Caco-2 (cell line): ENCODE measurements around the gene PIGL. TPM values are rescaled to one million over a fixed set of nuclear protein-coding genes. Genes with fewer than 3 reads are reported as not detected.
"Not testable (repeated sequence)": the region's sequence is repeated elsewhere in the genome, so short reads cannot be mapped to it uniquely, and the experiment has no call there.

Source experiments
- BruUV-seq: library from RNA; stranded (reverse); fragments of 400-500 nt; replicated peaks from 2 replicates; lab custom pipeline; 2021; lab: Mats Ljungman, UMichigan
- CTCF ChIA-PET: fragments of 300-600 bp; sonication (Branson Sonifier 250); formaldehyde crosslinking; loops from one replicate; lab custom pipeline; 2022; ENCODE audit warnings: antibody characterized with exemption; lab: Charles Lee
- POLR2A ChIA-PET: fragments of 300-600 bp; sonication (Branson Sonifier 250); formaldehyde crosslinking; loops from one replicate; lab custom pipeline; 2022; ENCODE audit warnings: antibody characterized with exemption; lab: Charles Lee
- DNase-seq, 2 experiments: peaks; one replicate each; pipeline versions ENCODE4 v3.0.0 to v3.0.0-alpha.2; 2020 to 2022
- H3K27me3 ChIP-seq: replicated peaks from 2 replicates; pipeline ENCODE4 v1.6.0; 2011; ENCODE audit warnings: low read length; ENCODE audit not compliant: control insufficient read depth, insufficient read depth
- H3K36me3 ChIP-seq: 2 replicates; pipeline ENCODE4 v1.5.1; 2011; ENCODE audit warnings: low read length; ENCODE audit not compliant: control insufficient read depth, insufficient read depth
- H3K4me1 ChIP-seq: fragments of 250-450 bp; sonication (Bioruptor Pico); 2 replicates; pipeline ENCODE4 v1.5.1; 2020; ENCODE audit warnings: mild to moderate bottlenecking
- H3K4me3 ChIP-seq: 2 replicates; pipeline ENCODE4 v1.5.1; 2011; ENCODE audit warnings: low read depth, mild to moderate bottlenecking, control low read depth, low read length
- H3K9me3 ChIP-seq: fragments of 250-450 bp; sonication (Bioruptor Pico); 2 replicates; pipeline ENCODE4 v1.5.1; 2020; ENCODE audit warnings: mild to moderate bottlenecking, moderate library complexity
- H3K27ac Mint-ChIP-seq: one replicate; pipeline ENCODE4 v1.8.0; 2022; ENCODE audit warnings: mixed read lengths; ENCODE audit not compliant: unreplicated experiment
- H3K27me3 Mint-ChIP-seq: one replicate; pipeline ENCODE4 v1.8.0; 2022; ENCODE audit warnings: mixed read lengths; ENCODE audit not compliant: insufficient read depth, unreplicated experiment
- H3K36me3 Mint-ChIP-seq: one replicate; pipeline ENCODE4 v1.8.0; 2022; ENCODE audit warnings: mild to moderate bottlenecking, mixed read lengths; ENCODE audit not compliant: insufficient read depth, unreplicated experiment
- H3K4me1 Mint-ChIP-seq: one replicate; pipeline ENCODE4 v1.8.0; 2022; ENCODE audit warnings: low read depth, mixed read lengths; ENCODE audit not compliant: unreplicated experiment
- H3K4me3 Mint-ChIP-seq: one replicate; pipeline ENCODE4 v1.8.0; 2022; ENCODE audit warnings: mild to moderate bottlenecking, moderate library complexity, mixed read lengths; ENCODE audit not compliant: unreplicated experiment
- H3K9me3 Mint-ChIP-seq: one replicate; pipeline ENCODE4 v1.8.0; 2022; ENCODE audit warnings: mixed read lengths; ENCODE audit not compliant: unreplicated experiment
- intact Hi-C: fragments of 100-400 bp; cut with micrococcal nuclease; formaldehyde crosslinking; loops from one replicate; pipeline ENCODE4 v1.10.0; 2022; ENCODE audit not compliant: unreplicated experiment
- total RNA-seq: library from RNA; stranded (reverse); gene quantifications from 2 replicates; pipeline ENCODE4 v1.2.3, GENCODE V29; 2022
- TF ChIP-seq, protein P1 (sequence below), 2 experiments: fragments of 200-600 bp in 1 of 2; IDR thresholded peaks; 1 replicate in 1 of 2; 2 replicates in 1 of 2; pipeline versions ENCODE4 v1.5.1 to v1.8.0; 2011 to 2022; ENCODE audit warnings: antibody characterized with exemption in 1 of 2, control low read depth in 1 of 2, inconsistent platforms in 1 of 2, low read depth in 1 of 2, low read length in 1 of 2, mild to moderate bottlenecking in 1 of 2, moderate library complexity in 1 of 2; ENCODE audit not compliant: insufficient read depth in 1 of 2, severe bottlenecking in 1 of 2, unreplicated experiment in 1 of 2

Gene PIGL
- total RNA-seq, 1 experiment from 2014 or later, result 21.1 TPM

- H3K27me3 ChIP-seq, result no peaks in the 10 kb centered on the region
- TF ChIP-seq, protein P1, sequence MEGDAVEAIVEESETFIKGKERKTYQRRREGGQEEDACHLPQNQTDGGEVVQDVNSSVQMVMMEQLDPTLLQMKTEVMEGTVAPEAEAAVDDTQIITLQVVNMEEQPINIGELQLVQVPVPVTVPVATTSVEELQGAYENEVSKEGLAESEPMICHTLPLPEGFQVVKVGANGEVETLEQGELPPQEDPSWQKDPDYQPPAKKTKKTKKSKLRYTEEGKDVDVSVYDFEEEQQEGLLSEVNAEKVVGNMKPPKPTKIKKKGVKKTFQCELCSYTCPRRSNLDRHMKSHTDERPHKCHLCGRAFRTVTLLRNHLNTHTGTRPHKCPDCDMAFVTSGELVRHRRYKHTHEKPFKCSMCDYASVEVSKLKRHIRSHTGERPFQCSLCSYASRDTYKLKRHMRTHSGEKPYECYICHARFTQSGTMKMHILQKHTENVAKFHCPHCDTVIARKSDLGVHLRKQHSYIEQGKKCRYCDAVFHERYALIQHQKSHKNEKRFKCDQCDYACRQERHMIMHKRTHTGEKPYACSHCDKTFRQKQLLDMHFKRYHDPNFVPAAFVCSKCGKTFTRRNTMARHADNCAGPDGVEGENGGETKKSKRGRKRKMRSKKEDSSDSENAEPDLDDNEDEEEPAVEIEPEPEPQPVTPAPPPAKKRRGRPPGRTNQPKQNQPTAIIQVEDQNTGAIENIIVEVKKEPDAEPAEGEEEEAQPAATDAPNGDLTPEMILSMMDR (IDR thresholded peaks at IDR 0.05; ENCODE audit: insufficient read depth in 1 of 2, low read depth in 1 of 2, low read length in 1 of 2, severe bottlenecking in 1 of 2, unreplicated experiment in 1 of 2), result no peak
- no peaks in the 10 kb centered on the region for H3K36me3 ChIP-seq
- intact Hi-C loops, result no loop called here
- Mint-ChIP-seq H3K4me3 (no peak overlapping the region), H3K27ac (no peak overlapping the region), H3K4me1 (no peaks in the 10 kb centered on the region), H3K9me3 (no peaks in the 10 kb centered on the region), H3K27me3 (no peaks in the 10 kb centered on the region), H3K36me3 (no peaks in the 10 kb centered on the region)
- BruUV-seq, result no TSS peak
- H3K4me3 ChIP-seq, result no peak overlapping the region
- POLR2A ChIA-PET, result no interaction called here
- no peaks in the 10 kb centered on the region for H3K4me1 ChIP-seq
- CTCF ChIA-PET, result no interaction called here
- DNase-seq, result no peak
- H3K9me3 ChIP-seq, result no peaks in the 10 kb centered on the region
Observed at GRCh38 chr17:16222406-16222805, 5.4 kb downstream of the PIGL start.

DNA sequence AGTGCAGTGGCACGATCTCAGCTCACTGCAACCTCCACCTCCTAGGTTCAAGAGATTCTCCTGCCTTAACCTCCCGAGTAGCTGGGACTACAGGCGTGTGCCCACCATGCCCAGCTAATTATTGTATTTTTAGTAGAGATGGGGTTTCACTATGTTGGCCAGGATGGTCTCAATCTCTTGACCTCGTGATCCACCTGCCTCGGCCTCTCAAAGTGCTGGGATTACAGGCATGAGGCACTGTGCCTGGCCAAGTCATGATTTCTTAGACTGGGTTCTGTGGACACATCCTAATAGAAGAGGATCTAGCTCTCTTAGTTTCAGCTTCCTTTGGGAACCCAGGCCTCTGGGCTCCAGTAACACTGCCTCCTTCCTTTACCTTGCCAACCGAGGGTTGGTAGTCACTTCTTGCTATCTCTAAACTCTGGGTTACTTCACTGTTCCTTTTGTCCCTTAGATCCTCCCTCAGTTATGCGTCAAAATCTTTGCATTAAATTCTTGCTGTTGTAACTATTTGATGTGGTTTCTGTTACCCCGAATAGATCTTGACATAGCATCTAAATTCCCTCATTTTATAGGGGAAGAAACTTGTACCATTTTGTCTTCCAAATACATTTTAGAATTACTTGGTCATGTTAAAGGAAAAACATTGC, 13.0 kb downstream of the PIGL start:
- peaks cover 14% of the 10 kb centered on the region for H3K36me3 Mint-ChIP-seq
- H3K27ac Mint-ChIP-seq, intact Hi-C loops, H3K4me3 ChIP-seq, DNase-seq, H3K9me3 ChIP-seq, H3K27me3 ChIP-seq, H3K4me1 Mint-ChIP-seq, H3K4me3 Mint-ChIP-seq, H3K27me3 Mint-ChIP-seq, BruUV-seq, H3K9me3 Mint-ChIP-seq, H3K36me3 ChIP-seq, H3K4me1 ChIP-seq, CTCF ChIA-PET: not testable (repeated sequence)
- POLR2A ChIA-PET, result interaction anchor here (1.1 kb wide), 1 partner anchor 15 kb away, joined by 7 read pairs; the partner anchor contains the start of gene NCOR1

DNA sequence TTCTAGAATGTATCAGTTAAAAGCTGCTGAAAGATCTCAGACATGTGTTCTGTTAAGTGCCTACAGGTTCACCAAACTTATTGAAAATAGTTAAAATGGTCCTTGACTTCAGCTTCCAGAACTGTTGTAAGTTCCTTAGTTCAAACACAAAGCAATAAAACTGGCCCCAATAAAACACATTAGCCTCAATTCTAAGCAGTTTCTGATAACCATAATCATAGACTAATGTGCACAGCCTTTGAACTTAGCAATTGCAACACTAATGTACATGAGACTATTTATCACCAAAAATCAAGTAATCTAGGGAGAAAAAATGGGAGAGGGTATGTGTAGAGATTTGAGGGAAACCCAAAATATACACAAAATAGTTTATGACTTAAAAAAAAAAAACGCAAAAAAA, 15.4 kb downstream of the PIGL start:
- Histone ChIP-seq H3K9me3 (no peaks in the 10 kb centered on the region), H3K4me3 (no peak overlapping the region), H3K36me3 (no peaks in the 10 kb centered on the region), H3K4me1 (no peaks in the 10 kb centered on the region), H3K27me3 (no peaks in the 10 kb centered on the region)
- TF ChIP-seq, protein P1 (IDR thresholded peaks at IDR 0.05; ENCODE audit: insufficient read depth in 1 of 2, low read depth in 1 of 2, low read length in 1 of 2, severe bottlenecking in 1 of 2, unreplicated experiment in 1 of 2), result no peak
- no TSS peak for BruUV-seq
- Mint-ChIP-seq H3K27me3 (no peaks in the 10 kb centered on the region), H3K4me1 (no peaks in the 10 kb centered on the region), H3K4me3 (no peak overlapping the region), H3K9me3 (no peaks in the 10 kb centered on the region), H3K36me3 (peaks cover 14% of the 10 kb centered on the region), H3K27ac (no peak overlapping the region)
- no peak for DNase-seq
- ChIA-PET CTCF (no interaction called here), POLR2A (no interaction called here)
- intact Hi-C loops, result no loop called here
